ENCODE data around the gene CCDC116.

DNA sequence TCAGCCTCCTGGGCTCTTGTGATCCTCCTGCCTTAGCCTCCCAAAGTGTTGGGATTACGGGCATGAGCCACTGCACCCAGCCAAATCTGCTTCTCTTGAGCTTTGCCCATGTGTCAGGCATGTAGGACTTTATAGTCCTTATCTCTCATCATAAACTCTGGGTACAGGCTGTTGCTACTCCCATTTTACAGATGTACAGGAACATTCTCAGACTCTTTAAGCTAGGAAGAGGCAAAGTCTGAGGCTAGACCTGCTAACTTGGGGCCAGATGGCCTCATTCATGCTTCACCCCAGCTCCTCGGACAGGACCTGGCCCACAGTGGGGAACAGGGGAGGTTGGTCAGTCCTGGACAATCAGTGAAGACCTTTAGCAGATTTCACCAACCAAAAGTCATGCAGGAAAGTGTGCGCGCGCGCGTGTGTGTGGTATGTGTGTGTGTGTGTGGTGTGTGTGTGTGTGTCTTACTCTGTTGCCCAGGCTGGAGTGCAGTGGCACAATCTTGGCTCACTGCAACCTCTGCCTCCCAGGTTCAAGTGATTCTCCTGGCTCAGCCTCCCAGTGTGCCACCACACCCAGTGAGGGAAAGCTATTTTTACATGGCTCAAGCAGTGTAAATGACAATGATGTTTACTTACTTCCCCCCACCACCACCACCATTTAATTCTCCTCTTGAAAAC, 26.5 kb upstream of the CCDC116 start:
- no peak for TF ChIP-seq EP300 (IDR thresholded peaks at IDR 0.05)
- TF ChIP-seq, protein P1, sequence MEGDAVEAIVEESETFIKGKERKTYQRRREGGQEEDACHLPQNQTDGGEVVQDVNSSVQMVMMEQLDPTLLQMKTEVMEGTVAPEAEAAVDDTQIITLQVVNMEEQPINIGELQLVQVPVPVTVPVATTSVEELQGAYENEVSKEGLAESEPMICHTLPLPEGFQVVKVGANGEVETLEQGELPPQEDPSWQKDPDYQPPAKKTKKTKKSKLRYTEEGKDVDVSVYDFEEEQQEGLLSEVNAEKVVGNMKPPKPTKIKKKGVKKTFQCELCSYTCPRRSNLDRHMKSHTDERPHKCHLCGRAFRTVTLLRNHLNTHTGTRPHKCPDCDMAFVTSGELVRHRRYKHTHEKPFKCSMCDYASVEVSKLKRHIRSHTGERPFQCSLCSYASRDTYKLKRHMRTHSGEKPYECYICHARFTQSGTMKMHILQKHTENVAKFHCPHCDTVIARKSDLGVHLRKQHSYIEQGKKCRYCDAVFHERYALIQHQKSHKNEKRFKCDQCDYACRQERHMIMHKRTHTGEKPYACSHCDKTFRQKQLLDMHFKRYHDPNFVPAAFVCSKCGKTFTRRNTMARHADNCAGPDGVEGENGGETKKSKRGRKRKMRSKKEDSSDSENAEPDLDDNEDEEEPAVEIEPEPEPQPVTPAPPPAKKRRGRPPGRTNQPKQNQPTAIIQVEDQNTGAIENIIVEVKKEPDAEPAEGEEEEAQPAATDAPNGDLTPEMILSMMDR (IDR thresholded peaks at IDR 0.05) = no peak

All from upper lobe of left lung (tissue), 4 donors.